ENCODE data around the gene E2F8. TPM values are rescaled to one million over a fixed set of nuclear protein-coding genes. Genes with fewer than 3 reads are reported as not detected.
A peak's percentile ranks its signal among the peaks of the same experiment; 100 is the strongest.

Gene E2F8
- polyA plus RNA-seq (2012; rRNA removed), result 2.5 and 2.7 TPM in 2 replicates
- polyA plus RNA-seq (2012; cell fraction: cytosol; rRNA removed), result 2.0 and 2.1 TPM in 2 replicates
- polyA plus RNA-seq (2012; cell fraction: nucleus; rRNA removed), result 2.9 and 3.6 TPM in 2 replicates

GRCh38 chr11:19240420-19241259 lies at the start of gene E2F8:
E2F8 (minus strand) TSS chr11:19240945; CDS start chr11:19240121, 824 bp downstream.
- no peaks in the 10 kb centered on the region for H3K27me3 ChIP-seq (ENCODE audit: insufficient read depth)
- H3F3A ChIP-seq (replicated peaks; ENCODE audit: insufficient read depth), result no peaks in the 10 kb centered on the region
- peaks cover 0 to 9% of the 10 kb centered on the region in 2 experiments; a peak in 2 of 4 replicates for H3K4me1 ChIP-seq (ENCODE audit: control insufficient read depth in 1 of 2, insufficient read depth in 2 of 2, low read depth in 1 of 2, low read length in 1 of 2)
- no peaks in the 10 kb centered on the region for H4K20me1 ChIP-seq (ENCODE audit: insufficient read depth)
- H3K9me3 ChIP-seq, result no peaks in the 10 kb centered on the region
- H3K27ac ChIP-seq (ENCODE audit: low read depth in 2 of 2, low read length in 1 of 2), result peak within 1 kb of the TSS in 1 of 2 experiments; percentile 36; a peak in 3 of 4 replicates
- no peaks in the 10 kb centered on the region for H3K9me2 ChIP-seq
- peak within 1 kb of the TSS; percentile 89 for H3K4me2 ChIP-seq
- peaks cover 0 to 13% of the 10 kb centered on the region in 2 experiments for H3K36me3 ChIP-seq (replicated peaks in 1 of 2; ENCODE audit: control insufficient read depth in 1 of 2, insufficient read depth in 2 of 2, low read length in 1 of 2)
- H3K4me3 ChIP-seq (ENCODE audit: low read depth in 2 of 2, low read length in 1 of 2), result peak within 1 kb of the TSS; percentile 75 to 83
- CTCF ChIA-PET, result interaction anchor here (0.6 to 2.9 kb wide), 2 partner anchors 48 to 164 kb away, joined by 3 to 11 read pairs; no protein-coding TSS in a partner anchor
- peak within 1 kb of the TSS; percentile 78 for H3K9ac ChIP-seq
- 2% methylated on average over 20 of the region's 59 CpGs for WGBS (ENCODE audit: low lambda C conversion rate)
- H3K79me2 ChIP-seq (ENCODE audit: insufficient read depth), result no peaks in the 10 kb centered on the region; the same call in none of the 2 replicates
- peak within 1 kb of the TSS; percentile 90 for H2AFZ ChIP-seq (ENCODE audit: low read depth)
- TF ChIP-seq CHD2 (IDR thresholded peaks at IDR 0.05; ENCODE audit: low read length, partially characterized antibody), result peak; percentile 95
- TF ChIP-seq IRF3 (IDR thresholded peaks at IDR 0.05; ENCODE audit: low read depth, low read length), result peak; percentile 56
- peak; percentile 66 for TF ChIP-seq GABPA (IDR thresholded peaks at IDR 0.05; ENCODE audit: low read depth)
- TF ChIP-seq ELF1 (IDR thresholded peaks at IDR 0.05), result peak; percentile 76
- no peak for TF ChIP-seq TEAD4 (IDR thresholded peaks at IDR 0.05; ENCODE audit: borderline replicate concordance, insufficient read depth)
- peak; percentile 93 for TF ChIP-seq SIN3A (IDR thresholded peaks at IDR 0.05; ENCODE audit: borderline replicate concordance, low read depth, low read length)
- TF ChIP-seq FOSL2 (IDR thresholded peaks at IDR 0.05; ENCODE audit: borderline replicate concordance, low read depth), result no peak
- TF ChIP-seq MAX (IDR thresholded peaks at IDR 0.05; ENCODE audit: low read depth), result peak; percentile 66
- peak; percentile 21; the same call in 1 of the 2 replicates for TF ChIP-seq TCF12 (IDR thresholded peaks at IDR 0.05)
- TF ChIP-seq ZBTB33 (IDR thresholded peaks at IDR 0.05; ENCODE audit: borderline replicate concordance, low read depth), result no peak
- TF ChIP-seq PBX3 (IDR thresholded peaks at IDR 0.05), result peak; percentile 14; the same call in 1 of the 2 replicates
- no peak for TF ChIP-seq CTCF (IDR thresholded peaks at IDR 0.05)
- no peak for TF ChIP-seq FOXJ3 (CRISPR knock-in tag; IDR thresholded peaks at IDR 0.05)
- TF ChIP-seq EP300 (IDR thresholded peaks at IDR 0.05; ENCODE audit: borderline replicate concordance in 1 of 2, low read depth in 1 of 2, low read length in 1 of 2), result peak in 1 of 2 experiments; percentile 40; a peak in 2 of 4 replicates
- 0 out of 2 replicates have a peak, but pooled peaks have one; percentile 46 for TF ChIP-seq FOXM1 (IDR thresholded peaks at IDR 0.05; ENCODE audit: low read depth)
- peak; percentile 91 for TF ChIP-seq MXI1 (IDR thresholded peaks at IDR 0.05; ENCODE audit: low read depth, low read length)
- TF ChIP-seq REST (IDR thresholded peaks at IDR 0.05; ENCODE audit: low read depth, low read length), result 0 out of 2 replicates have a peak, but pooled peaks have one; percentile 12
- peak; percentile 98 for DNase-seq
- POLR2A ChIA-PET, result no interaction called here
